WTC11 (cell line): ENCODE measurements around the gene RIGI.

Source experiments
- CTCF ChIP-seq: fragments of 200-600 bp; IDR thresholded peaks from 2 replicates; pipeline ENCODE4 v1.8.0; 2022; ENCODE audit warnings: antibody characterized with exemption
- E2F5 ChIP-seq: sonication (generic); formaldehyde crosslinking; IDR thresholded peaks from 2 replicates; pipeline ENCODE4 v1.8.1; 2022; ENCODE audit warnings: mild to moderate bottlenecking, moderate library complexity, missing genetic modification reagents
- HMGA2 ChIP-seq: fragments of 250-450 bp; sonication (Bioruptor Pico); IDR thresholded peaks from 2 replicates; pipeline ENCODE4 v1.4.0; 2021; ENCODE audit warnings: mild to moderate bottlenecking, moderate library complexity
- KAT7 ChIP-seq: sonication (generic); formaldehyde crosslinking; IDR thresholded peaks from 2 replicates; pipeline ENCODE4 v1.8.1; 2023; ENCODE audit warnings: missing genetic modification reagents, mild to moderate bottlenecking, borderline replicate concordance
- NFATC4 ChIP-seq: fragments of 250-450 bp; sonication (Bioruptor Pico); IDR thresholded peaks from 2 replicates; pipeline ENCODE4 v1.9.0; 2021; ENCODE audit warnings: mild to moderate bottlenecking
- NFYB ChIP-seq: sonication (generic); formaldehyde crosslinking; conservative IDR thresholded peaks from 2 replicates; pipeline ENCODE4 v1.8.0; 2022; ENCODE audit warnings: low read depth, missing genetic modification reagents
- NR3C1 ChIP-seq: sonication (generic); formaldehyde crosslinking; conservative IDR thresholded peaks from 2 replicates; pipeline ENCODE4 v1.8.1; 2023; ENCODE audit warnings: low read depth, mild to moderate bottlenecking, missing genetic modification reagents
- TP53 ChIP-seq: sonication (generic); formaldehyde crosslinking; IDR thresholded peaks from 2 replicates; pipeline ENCODE4 v1.8.1; 2023; ENCODE audit warnings: mild to moderate bottlenecking, missing genetic modification reagents
- USF1 ChIP-seq: sonication (generic); formaldehyde crosslinking; IDR thresholded peaks from 2 replicates; pipeline ENCODE4 v1.8.0; 2022; ENCODE audit warnings: mild to moderate bottlenecking, missing genetic modification reagents
- ZNF232 ChIP-seq: sonication (generic); formaldehyde crosslinking; IDR thresholded peaks from 2 replicates; pipeline ENCODE4 v1.8.0; 2022; ENCODE audit warnings: mild to moderate bottlenecking, missing genetic modification reagents
- ZNF396 ChIP-seq: fragments of 250-450 bp; sonication (Bioruptor Pico); IDR thresholded peaks from 2 replicates; pipeline ENCODE4 v1.8.0; 2021; ENCODE audit warnings: mild to moderate bottlenecking, moderate library complexity, borderline replicate concordance
- ZNF671 ChIP-seq: fragments of 250-450 bp; sonication (Bioruptor Pico); IDR thresholded peaks from 2 replicates; pipeline ENCODE4 v1.8.0; 2021; ENCODE audit warnings: mild to moderate bottlenecking

GRCh38 chr9:32554591-32554990 lies 28.6 kb upstream of the RIGI start:
- no peak for TF ChIP-seq USF1 (CRISPR knock-in tag)
- no peak for TF ChIP-seq E2F5 (CRISPR knock-in tag)
- no peak for TF ChIP-seq CTCF
- TF ChIP-seq KAT7: no peak
- TF ChIP-seq ZNF396 (CRISPR knock-in tag): no peak
- no peak for TF ChIP-seq NFYB (CRISPR knock-in tag)
- no peak for TF ChIP-seq HMGA2 (CRISPR knock-in tag)
- no peak for TF ChIP-seq NR3C1
- TF ChIP-seq NFATC4: no peak
- TF ChIP-seq ZNF232 (CRISPR knock-in tag): no peak
- TF ChIP-seq ZNF671: no peak
- TF ChIP-seq TP53: no peak
